AG04450 (cell line): ENCODE data around the gene CENPK. TPM values are rescaled to one million over a fixed set of nuclear protein-coding genes. Genes with fewer than 3 reads are reported as not detected.
A peak's percentile ranks its signal among the peaks of the same experiment; 100 is the strongest.
"Not testable (repeated sequence)": the region's sequence is repeated elsewhere in the genome, so short reads cannot be mapped to it uniquely, and the experiment has no call there.

ENCODE experiments used
- CTCF ChIA-PET: fragments of 300-600, 350-600 bp; formaldehyde crosslinking; extraction: SDS; loops from one replicate; lab custom pipeline; 2022; ENCODE audit warnings: antibody characterized with exemption, inconsistent platforms; lab: Charles Lee
- POLR2A ChIA-PET: fragments of 350-600 bp; formaldehyde crosslinking; extraction: SDS; loops from one replicate; lab custom pipeline; 2021; ENCODE audit warnings: antibody characterized with exemption, inconsistent platforms; lab: Yijun Ruan, JAX
- DNase-seq: peaks from one replicate; pipeline ENCODE4 v3.0.0-alpha.2; 2011; ENCODE audit warnings: low read depth, low spot score
- H3K27ac ChIP-seq: one replicate; pipeline ENCODE4 v1.5.1; 2012; ENCODE audit warnings: low read depth, low read length, control low read depth
- H3K27me3 ChIP-seq: one replicate; pipeline ENCODE4 v1.6.0; 2012; ENCODE audit warnings: low read length; ENCODE audit not compliant: control insufficient read depth, insufficient read depth
- H3K4me3 ChIP-seq: 2 replicates; pipeline ENCODE4 v1.5.1; 2011; ENCODE audit warnings: mild to moderate bottlenecking, low read depth, low read length, control low read depth
- H3K9me3 ChIP-seq: 2 replicates; pipeline ENCODE4 v1.5.1; 2012; ENCODE audit warnings: low read length; ENCODE audit not compliant: control insufficient read depth, insufficient read depth
- polyA minus RNA-seq: library from RNA; depleted of rRNA, polyadenylated mRNA; stranded (reverse); fragments of >200 nt; gene quantifications from 2 replicates; pipeline ENCODE4 v1.2.3, GENCODE V29; 2011; rRNA and poly(A)+ RNA removed
- polyA plus RNA-seq: library from polyadenylated mRNA; depleted of rRNA; stranded (reverse); fragments of >200 nt; gene quantifications from 2 replicates; pipeline ENCODE4 v1.2.3, GENCODE V29; 2011; rRNA removed
- TF ChIP-seq, protein P1 (sequence below): IDR thresholded peaks from 2 replicates; pipeline ENCODE4 v1.5.1; 2011; ENCODE audit warnings: low read depth, low read length, control low read depth, inconsistent platforms

CENPK gene, protein sequence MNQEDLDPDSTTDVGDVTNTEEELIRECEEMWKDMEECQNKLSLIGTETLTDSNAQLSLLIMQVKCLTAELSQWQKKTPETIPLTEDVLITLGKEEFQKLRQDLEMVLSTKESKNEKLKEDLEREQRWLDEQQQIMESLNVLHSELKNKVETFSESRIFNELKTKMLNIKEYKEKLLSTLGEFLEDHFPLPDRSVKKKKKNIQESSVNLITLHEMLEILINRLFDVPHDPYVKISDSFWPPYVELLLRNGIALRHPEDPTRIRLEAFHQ
- polyA plus RNA-seq (4.2 and 6.4 TPM in 2 replicates), polyA minus RNA-seq (2.7 and 2.8 TPM in 2 replicates)

DNA sequence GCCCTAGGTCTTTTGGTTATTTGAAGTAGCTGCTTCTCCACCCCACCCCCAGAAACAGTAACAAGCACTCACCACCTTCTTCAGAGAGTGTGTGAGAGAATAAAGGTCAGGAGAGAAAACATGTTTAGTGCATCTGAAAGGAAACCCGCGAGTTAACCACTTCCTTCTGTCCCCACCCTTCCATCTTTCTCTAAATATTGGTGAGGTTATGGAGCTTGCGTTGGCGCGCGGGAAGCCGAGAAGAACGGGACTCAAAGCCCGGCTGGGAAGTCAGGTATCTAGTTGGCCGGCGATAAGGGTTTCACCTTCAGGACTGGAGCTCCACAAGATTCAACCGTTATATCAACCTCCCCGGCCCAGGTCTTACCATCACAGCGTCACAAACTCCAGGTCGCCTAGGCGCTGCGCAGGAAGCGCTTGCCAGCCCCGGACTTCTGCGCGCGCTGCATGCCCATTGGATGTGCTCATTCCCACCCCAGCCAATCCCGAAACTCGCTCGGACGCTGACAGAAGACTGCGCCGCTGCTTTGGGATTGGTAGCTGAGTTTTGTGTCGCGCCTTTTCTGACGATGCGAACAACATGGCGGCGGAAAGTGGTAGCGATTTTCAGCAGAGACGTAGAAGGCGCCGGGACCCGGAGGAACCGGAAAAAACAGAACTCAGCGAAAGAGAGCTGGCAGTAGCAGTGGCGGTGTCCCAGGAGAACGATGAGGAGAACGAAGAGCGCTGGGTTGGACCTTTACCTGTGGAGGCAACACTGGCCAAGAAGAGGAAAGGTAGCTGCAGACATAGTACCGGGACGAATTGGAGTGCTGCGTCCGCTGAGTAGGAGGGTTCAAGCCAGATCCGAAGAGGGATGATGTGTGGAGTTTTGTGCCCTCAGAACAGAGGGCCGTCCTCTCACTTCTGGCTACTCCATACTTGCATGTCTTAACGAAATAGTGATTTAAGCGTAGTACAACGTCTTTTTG, at the start of gene CENPK, which contains the start of gene PPWD1:
CENPK (minus strand) TSS at position 438 of the 971 bp plus-strand sequence. CDS start 8,261 bp downstream, outside the sequence.
PPWD1 (plus strand) TSS at position 566 of the 971 bp plus-strand sequence; CDS start at position 581, 15 bp downstream.
- CTCF ChIA-PET: interaction anchor here (0.8 to 1.5 kb wide), 3 partner anchors 9 to 604 kb away, joined by 3 to 6 read pairs (median 3); no protein-coding TSS in a partner anchor
- DNase-seq: peak; percentile 78
- Histone ChIP-seq H3K4me3 (peak within 1 kb of the TSS; percentile 96), H3K27ac (peak within 1 kb of the TSS; percentile 93), H3K27me3 (no peaks in the 10 kb centered on the region), H3K9me3 (no peaks in the 10 kb centered on the region)
- TF ChIP-seq, protein P1, sequence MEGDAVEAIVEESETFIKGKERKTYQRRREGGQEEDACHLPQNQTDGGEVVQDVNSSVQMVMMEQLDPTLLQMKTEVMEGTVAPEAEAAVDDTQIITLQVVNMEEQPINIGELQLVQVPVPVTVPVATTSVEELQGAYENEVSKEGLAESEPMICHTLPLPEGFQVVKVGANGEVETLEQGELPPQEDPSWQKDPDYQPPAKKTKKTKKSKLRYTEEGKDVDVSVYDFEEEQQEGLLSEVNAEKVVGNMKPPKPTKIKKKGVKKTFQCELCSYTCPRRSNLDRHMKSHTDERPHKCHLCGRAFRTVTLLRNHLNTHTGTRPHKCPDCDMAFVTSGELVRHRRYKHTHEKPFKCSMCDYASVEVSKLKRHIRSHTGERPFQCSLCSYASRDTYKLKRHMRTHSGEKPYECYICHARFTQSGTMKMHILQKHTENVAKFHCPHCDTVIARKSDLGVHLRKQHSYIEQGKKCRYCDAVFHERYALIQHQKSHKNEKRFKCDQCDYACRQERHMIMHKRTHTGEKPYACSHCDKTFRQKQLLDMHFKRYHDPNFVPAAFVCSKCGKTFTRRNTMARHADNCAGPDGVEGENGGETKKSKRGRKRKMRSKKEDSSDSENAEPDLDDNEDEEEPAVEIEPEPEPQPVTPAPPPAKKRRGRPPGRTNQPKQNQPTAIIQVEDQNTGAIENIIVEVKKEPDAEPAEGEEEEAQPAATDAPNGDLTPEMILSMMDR: no peak
- POLR2A ChIA-PET: interaction anchor here (0.5 to 0.6 kb wide), 2 partner anchors 69 to 199 kb away, joined by 4 to 8 read pairs; no protein-coding TSS in a partner anchor

DNA sequence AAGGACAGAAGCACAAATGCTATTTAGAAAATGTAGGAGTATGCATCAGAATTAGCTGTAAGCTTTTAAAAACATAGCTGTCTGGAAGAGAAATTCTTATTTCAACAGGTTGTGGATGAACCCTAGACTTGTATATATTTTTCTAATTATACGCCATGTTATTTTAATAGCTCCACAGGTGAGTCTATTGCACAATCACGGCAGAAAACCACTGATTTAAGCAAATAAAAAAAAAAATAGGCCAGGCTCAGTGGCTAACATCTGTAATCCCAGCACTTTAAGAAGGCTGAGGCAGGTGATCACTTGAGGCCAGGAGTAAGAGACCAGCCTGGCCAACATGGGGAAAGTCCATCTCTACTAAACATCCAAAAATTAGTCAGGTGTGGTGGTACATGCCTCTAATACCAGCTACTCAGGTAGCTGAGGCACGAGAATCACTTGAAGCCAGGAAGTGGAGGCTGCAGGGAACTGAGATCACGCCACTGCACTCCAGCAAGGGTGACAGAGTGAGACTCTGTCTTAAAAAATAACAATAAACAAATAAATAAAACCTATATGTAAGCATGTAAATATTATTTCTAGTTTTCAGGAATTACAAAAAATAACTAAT, 49.4 kb upstream of the CENPK start:
- H3K4me3 ChIP-seq: no peak overlapping the region
- no peaks in the 10 kb centered on the region for H3K9me3 ChIP-seq
- no peaks in the 10 kb centered on the region for H3K27me3 ChIP-seq
- TF ChIP-seq, protein P1: no peak
- no peak for DNase-seq
- H3K27ac ChIP-seq: no peak overlapping the region
- POLR2A ChIA-PET: interaction anchor here (0.6 kb wide), 1 partner anchor 939 kb away, joined by 3 read pairs; no protein-coding TSS in a partner anchor
- CTCF ChIA-PET: no interaction called here

DNA sequence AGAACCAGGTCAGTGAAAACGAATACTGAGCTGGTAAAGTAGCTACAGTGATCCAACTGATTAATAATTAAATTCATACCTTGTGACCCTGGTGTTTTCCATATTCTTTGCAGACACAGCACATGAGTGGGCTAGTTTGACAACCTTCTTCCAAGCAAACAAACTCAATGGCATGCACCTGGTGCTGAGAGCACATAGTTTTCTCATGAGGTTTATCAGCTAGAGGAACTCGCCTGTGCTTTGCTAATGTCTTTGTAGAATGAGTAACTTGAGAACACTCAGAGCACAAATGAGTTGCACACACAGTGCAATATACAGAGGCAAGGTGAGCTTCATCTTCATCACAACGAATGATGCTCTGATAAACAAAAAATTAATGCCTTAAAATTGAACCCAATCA, 48.6 kb upstream of the CENPK start:
- no peak overlapping the region for H3K4me3 ChIP-seq
- H3K27me3 ChIP-seq: no peaks in the 10 kb centered on the region
- no peak for DNase-seq
- no peak overlapping the region for H3K27ac ChIP-seq
- POLR2A ChIA-PET: no interaction called here
- TF ChIP-seq, protein P1: no peak
- CTCF ChIA-PET: no interaction called here
- no peaks in the 10 kb centered on the region for H3K9me3 ChIP-seq

DNA sequence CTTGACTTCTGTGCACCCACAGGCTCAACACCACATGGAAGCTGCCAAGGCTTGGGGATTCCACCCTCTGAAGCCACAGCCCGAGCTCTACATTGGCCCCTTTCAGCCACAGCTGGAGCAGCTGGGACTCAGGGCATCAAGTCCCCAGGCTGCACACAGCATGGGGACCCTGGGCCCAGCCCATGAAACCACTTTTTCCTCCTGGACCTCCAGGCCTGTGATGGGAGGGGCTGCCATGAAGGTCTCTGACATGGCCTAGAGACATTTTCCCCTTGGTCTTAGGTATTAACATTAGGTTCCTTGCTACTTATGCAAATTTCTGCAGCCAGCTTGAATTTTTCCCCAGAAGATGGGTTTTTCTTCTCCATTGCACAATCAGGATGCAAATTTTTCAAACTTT, 38.8 kb upstream of the CENPK start:
- CTCF ChIA-PET, H3K27me3 ChIP-seq, H3K4me3 ChIP-seq, DNase-seq, H3K9me3 ChIP-seq, H3K27ac ChIP-seq, POLR2A ChIA-PET: not testable (repeated sequence)

DNA sequence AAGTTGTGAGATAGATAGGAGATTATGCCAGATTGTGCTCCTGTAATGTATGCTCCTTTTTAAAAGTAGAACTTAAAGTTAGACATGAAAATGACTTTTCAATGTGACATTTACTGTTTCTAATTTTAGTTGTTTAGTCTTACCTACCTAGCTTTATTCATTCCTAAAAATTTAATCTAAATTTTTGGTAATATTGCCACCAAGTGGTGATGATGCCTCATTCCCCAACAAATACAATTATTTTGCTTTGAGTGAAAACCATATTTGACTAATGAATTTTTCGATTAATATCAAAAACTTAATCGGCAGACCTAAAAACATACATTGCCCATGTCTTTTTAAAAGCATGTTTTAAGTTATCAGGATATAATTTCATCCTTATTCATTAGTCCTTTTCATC, 25.7 kb upstream of the CENPK start:
- Histone ChIP-seq H3K27ac (no peak overlapping the region), H3K4me3 (no peak overlapping the region), H3K27me3 (no peaks in the 10 kb centered on the region), H3K9me3 (no peaks in the 10 kb centered on the region)
- DNase-seq: no peak
- POLR2A ChIA-PET: no interaction called here
- CTCF ChIA-PET: interaction anchor here (0.8 to 2.0 kb wide), 2 partner anchors 778 to 954 kb away, joined by 3 to 9 read pairs; no protein-coding TSS in a partner anchor
- TF ChIP-seq, protein P1: no peak
